Measurements from ENCODE around the gene SIGLEC1.

- TF ChIP-seq CTCF (IDR thresholded peaks at IDR 0.05; ENCODE audit: low read depth, low read length) (no peak), EZH2phosphoT487 (IDR thresholded peaks at IDR 0.05; ENCODE audit: low read depth) (no peak)
Measured at GRCh38 chr20:3679749-3680700, 32.4 kb downstream of the SIGLEC1 start.
